Measurements from ENCODE around the gene CDKL1.

CDKL1 gene

GRCh38 chr14:50342221-50343078 is 54.2 kb downstream of the CDKL1 start:
- Mint-ChIP-seq H3K27me3 (no peaks in the 10 kb centered on the region), H3K4me1 (peaks cover 22 to 28% of the 10 kb centered on the region in 2 donors), H3K4me3 (peak overlapping the region in 1 of 2 donors; percentile 15), H3K27ac (no peak overlapping the region), H3K36me3 (peaks cover 13 to 23% of the 10 kb centered on the region in 2 donors), H3K9me3 (no peaks in the 10 kb centered on the region)
- DNase-seq (peak; percentile 16), ATAC-seq (replicated peaks) (peak; percentile 32 to 63)

GRCh38 chr14:50340963-50341362 is 55.7 kb downstream of the CDKL1 start:
- Mint-ChIP-seq H3K27me3 (no peaks in the 10 kb centered on the region), H3K9me3 (no peaks in the 10 kb centered on the region), H3K36me3 (peaks cover 13 to 25% of the 10 kb centered on the region in 2 donors), H3K4me3 (no peak overlapping the region), H3K4me1 (peaks cover 23 to 34% of the 10 kb centered on the region in 2 donors), H3K27ac (no peak overlapping the region)
- ATAC-seq (replicated peaks) (no peak), DNase-seq (no peak)

- no peak overlapping the region for H3K4me3 Mint-ChIP-seq
These were observed 56.6 kb downstream of the CDKL1 start for GRCh38 chr14:50340045-50340444.

GRCh38 chr14:50339178-50339804 is 57.4 kb downstream of the CDKL1 start:
- no peaks in the 10 kb centered on the region for H3K9me3 Mint-ChIP-seq
- no peak overlapping the region for H3K27ac Mint-ChIP-seq
- no peak overlapping the region for H3K4me3 Mint-ChIP-seq
- ATAC-seq (replicated peaks) (no peak), DNase-seq (no peak)
- no peaks in the 10 kb centered on the region for H3K27me3 Mint-ChIP-seq
- H3K36me3 Mint-ChIP-seq: peaks cover 15 to 29% of the 10 kb centered on the region in 2 donors
- peaks cover 23 to 36% of the 10 kb centered on the region in 2 donors for H3K4me1 Mint-ChIP-seq

More at GRCh38 chr14:50340045-50340444, 56.6 kb downstream of the CDKL1 start:
- no peak for ATAC-seq (replicated peaks)
- Mint-ChIP-seq H3K36me3 (peaks cover 15 to 26% of the 10 kb centered on the region in 2 donors), H3K27ac (no peak overlapping the region), H3K27me3 (no peaks in the 10 kb centered on the region), H3K4me1 (peaks cover 29 to 42% of the 10 kb centered on the region in 2 donors), H3K9me3 (no peaks in the 10 kb centered on the region)
- DNase-seq: no peak

- Mint-ChIP-seq H3K36me3 (peaks cover 15 to 28% of the 10 kb centered on the region in 2 donors), H3K27ac (no peak overlapping the region), H3K4me1 (peaks cover 18 to 29% of the 10 kb centered on the region in 2 donors), H3K4me3 (no peak overlapping the region), H3K27me3 (no peaks in the 10 kb centered on the region), H3K9me3 (no peaks in the 10 kb centered on the region)
- DNase-seq (no peak), ATAC-seq (replicated peaks) (no peak)
These were observed 58.1 kb downstream of the CDKL1 start for GRCh38 chr14:50338587-50338986.

GRCh38 chr14:50335989-50336824 is 60.5 kb downstream of the CDKL1 start:
- Mint-ChIP-seq H3K9me3 (no peaks in the 10 kb centered on the region), H3K27me3 (no peaks in the 10 kb centered on the region), H3K36me3 (peaks cover 22 to 33% of the 10 kb centered on the region in 2 donors), H3K27ac (peak overlapping the region; percentile 17), H3K4me3 (peak overlapping the region in 1 of 2 donors; percentile 65), H3K4me1 (peaks cover 10 to 17% of the 10 kb centered on the region in 2 donors)
- DNase-seq (no peak), ATAC-seq (replicated peaks) (peak; percentile 52 to 67)

- peaks cover 10 to 17% of the 10 kb centered on the region in 2 donors for H3K4me1 Mint-ChIP-seq
- peak; percentile 14 to 25 for ATAC-seq (replicated peaks)
- H3K36me3 Mint-ChIP-seq: peaks cover 22 to 30% of the 10 kb centered on the region in 2 donors
- no peak overlapping the region for H3K27ac Mint-ChIP-seq
- H3K9me3 Mint-ChIP-seq: no peaks in the 10 kb centered on the region
- no peak for DNase-seq
- no peak overlapping the region for H3K4me3 Mint-ChIP-seq
- no peaks in the 10 kb centered on the region for H3K27me3 Mint-ChIP-seq
These were observed 61.3 kb downstream of the CDKL1 start for GRCh38 chr14:50335389-50335788.

- no peak for DNase-seq
- H3K4me1 Mint-ChIP-seq: peaks cover 10 to 17% of the 10 kb centered on the region in 2 donors
- no peaks in the 10 kb centered on the region for H3K9me3 Mint-ChIP-seq
- H3K27ac Mint-ChIP-seq: no peak overlapping the region
- no peaks in the 10 kb centered on the region for H3K27me3 Mint-ChIP-seq
- no peak overlapping the region for H3K4me3 Mint-ChIP-seq
- peaks cover 24 to 31% of the 10 kb centered on the region in 2 donors for H3K36me3 Mint-ChIP-seq
- ATAC-seq (replicated peaks): no peak
These were observed 62.5 kb downstream of the CDKL1 start for GRCh38 chr14:50334211-50334610.

- Mint-ChIP-seq H3K9me3 (no peaks in the 10 kb centered on the region), H3K4me1 (peaks cover 10 to 17% of the 10 kb centered on the region in 2 donors), H3K4me3 (no peak overlapping the region), H3K36me3 (peaks cover 14 to 21% of the 10 kb centered on the region in 2 donors), H3K27ac (no peak overlapping the region), H3K27me3 (no peaks in the 10 kb centered on the region)
- ATAC-seq (replicated peaks): no peak
- no peak for DNase-seq
These were observed 63.6 kb downstream of the CDKL1 start for GRCh38 chr14:50333014-50333509.

- peaks cover 10 to 17% of the 10 kb centered on the region in 2 donors for H3K4me1 Mint-ChIP-seq
- no peak for DNase-seq
- no peak for ATAC-seq (replicated peaks)
- H3K4me3 Mint-ChIP-seq: no peak overlapping the region
- peaks cover 11 to 21% of the 10 kb centered on the region in 2 donors for H3K36me3 Mint-ChIP-seq
- H3K27me3 Mint-ChIP-seq: no peaks in the 10 kb centered on the region
- no peak overlapping the region for H3K27ac Mint-ChIP-seq
- H3K9me3 Mint-ChIP-seq: no peaks in the 10 kb centered on the region
These were observed 65.1 kb downstream of the CDKL1 start for GRCh38 chr14:50331596-50331995.

- H3K27me3 Mint-ChIP-seq: no peaks in the 10 kb centered on the region
- H3K27ac Mint-ChIP-seq: no peak overlapping the region
- H3K9me3 Mint-ChIP-seq: no peaks in the 10 kb centered on the region
- DNase-seq (peak; percentile 52), ATAC-seq (replicated peaks) (peak; percentile 94 to 95)
- H3K4me3 Mint-ChIP-seq: no peak overlapping the region
- peaks cover 8 to 24% of the 10 kb centered on the region in 2 donors for H3K4me1 Mint-ChIP-seq
- H3K36me3 Mint-ChIP-seq: peaks cover 13 to 15% of the 10 kb centered on the region in 2 donors
These were observed 75.5 kb downstream of the CDKL1 start for GRCh38 chr14:50321009-50321660.

GRCh38 chr14:50320283-50320682 is 76.4 kb downstream of the CDKL1 start:
- H3K27me3 Mint-ChIP-seq: no peaks in the 10 kb centered on the region
- ATAC-seq (replicated peaks) (no peak), DNase-seq (no peak)
- H3K27ac Mint-ChIP-seq: no peak overlapping the region
- H3K36me3 Mint-ChIP-seq: peaks cover 15 to 17% of the 10 kb centered on the region in 2 donors
- no peak overlapping the region for H3K4me3 Mint-ChIP-seq
- peaks cover 8 to 28% of the 10 kb centered on the region in 2 donors for H3K4me1 Mint-ChIP-seq
- no peaks in the 10 kb centered on the region for H3K9me3 Mint-ChIP-seq

GRCh38 chr14:50319721-50320120 is 77.0 kb downstream of the CDKL1 start:
- Mint-ChIP-seq H3K27ac (no peak overlapping the region), H3K4me1 (peaks cover 8 to 28% of the 10 kb centered on the region in 2 donors), H3K4me3 (no peak overlapping the region), H3K27me3 (no peaks in the 10 kb centered on the region), H3K36me3 (peaks cover 15 to 18% of the 10 kb centered on the region in 2 donors), H3K9me3 (no peaks in the 10 kb centered on the region)
- ATAC-seq (replicated peaks) (no peak), DNase-seq (no peak)
